OCI-LY3 (cell line): ENCODE data around the gene MTFR2.
A peak's percentile ranks its signal among the peaks of the same experiment; 100 is the strongest.

ENCODE experiments used
- H2AFZ ChIP-seq: fragments of 200-600, 300-600 bp; shearing (Covaris generic); 2 replicates; pipeline ENCODE4 v1.6.0; 2014; ENCODE audit warnings: antibody characterized with exemption, low read depth, low read length
- H3K27ac ChIP-seq: fragments of 200-600, 300-600 bp; sonication (generic); 2 replicates; pipeline ENCODE4 v1.5.1; 2014; ENCODE audit warnings: mild to moderate bottlenecking, low read length, moderate library complexity, mixed read lengths
- H3K27me3 ChIP-seq: fragments of 200-600, 300-600 bp; sonication (generic); 2 replicates; pipeline ENCODE4 v1.6.1; 2014; ENCODE audit warnings: low read depth, low read length, mixed read lengths
- H3K36me3 ChIP-seq: fragments of 200-600, 300-600 bp; sonication (generic); replicated peaks from 2 replicates; pipeline ENCODE3; 2014; ENCODE audit warnings: low read depth, low read length, mixed read lengths
- H3K4me1 ChIP-seq: fragments of 300-600, 200-600 bp; sonication (generic); 2 replicates; pipeline ENCODE4 v1.6.1; 2014; ENCODE audit warnings: low read length, mixed read lengths
- H3K4me2 ChIP-seq: fragments of 200-600, 300-600 bp; sonication (generic); 2 replicates; pipeline ENCODE4 v1.6.1; 2014; ENCODE audit warnings: low read length, mixed read lengths
- H3K4me3 ChIP-seq: fragments of 300-600, 200-600 bp; sonication (generic); 2 replicates; pipeline ENCODE4 v1.5.1; 2014; ENCODE audit warnings: antibody characterized with exemption, mild to moderate bottlenecking, low read length, moderate library complexity
- H3K79me2 ChIP-seq: fragments of 300-600, 200-600 bp; shearing (Covaris generic); 2 replicates; pipeline ENCODE4 v1.6.1; 2014; ENCODE audit warnings: mild to moderate bottlenecking, low read length, mixed read lengths
- H3K9ac ChIP-seq: fragments of 300-600, 200-600 bp; shearing (Covaris generic); 2 replicates; pipeline ENCODE4 v1.6.0; 2014; ENCODE audit warnings: mild to moderate bottlenecking, low read length, moderate library complexity
- H3K9me3 ChIP-seq: fragments of 200-600, 300-600 bp; shearing (Covaris generic); 2 replicates; pipeline ENCODE4 v1.6.1; 2014; ENCODE audit warnings: low read length, mixed read lengths; ENCODE audit not compliant: insufficient read depth
- H4K20me1 ChIP-seq: fragments of 200-600, 300-600 bp; sonication (generic); 2 replicates; pipeline ENCODE4 v1.6.1; 2016; ENCODE audit warnings: low read length, mixed read lengths; ENCODE audit not compliant: insufficient read depth
- EZH2phosphoT487 ChIP-seq: fragments of 200-600 bp; shearing (Covaris generic); IDR thresholded peaks from 2 replicates; pipeline ENCODE4 v1.6.1; 2018; ENCODE audit warnings: antibody characterized with exemption, mixed run types, low read depth
- TF ChIP-seq, protein P1 (sequence below): fragments of 200-600, 300-600 bp; sonication (generic); IDR thresholded peaks from 2 replicates; pipeline ENCODE4 v1.5.1; 2014; ENCODE audit warnings: antibody characterized with exemption, low read length, low read depth

The MTFR2 gene

GRCh38 chr6:136251394-136251793 is 1.3 kb upstream of the MTFR2 start:
- Histone ChIP-seq H3K9ac (no peak overlapping the region), H3K4me1 (peaks cover 13% of the 10 kb centered on the region), H3K4me2 (peak overlapping the region; percentile 86), H3K36me3 (peaks cover 6% of the 10 kb centered on the region), H3K27ac (no peak overlapping the region), H2AFZ (no peak overlapping the region), H3K4me3 (peak overlapping the region; percentile 98), H3K9me3 (no peaks in the 10 kb centered on the region), H3K79me2 (peaks cover 24% of the 10 kb centered on the region), H4K20me1 (no peaks in the 10 kb centered on the region), H3K27me3 (no peaks in the 10 kb centered on the region)
- TF ChIP-seq, protein P1, sequence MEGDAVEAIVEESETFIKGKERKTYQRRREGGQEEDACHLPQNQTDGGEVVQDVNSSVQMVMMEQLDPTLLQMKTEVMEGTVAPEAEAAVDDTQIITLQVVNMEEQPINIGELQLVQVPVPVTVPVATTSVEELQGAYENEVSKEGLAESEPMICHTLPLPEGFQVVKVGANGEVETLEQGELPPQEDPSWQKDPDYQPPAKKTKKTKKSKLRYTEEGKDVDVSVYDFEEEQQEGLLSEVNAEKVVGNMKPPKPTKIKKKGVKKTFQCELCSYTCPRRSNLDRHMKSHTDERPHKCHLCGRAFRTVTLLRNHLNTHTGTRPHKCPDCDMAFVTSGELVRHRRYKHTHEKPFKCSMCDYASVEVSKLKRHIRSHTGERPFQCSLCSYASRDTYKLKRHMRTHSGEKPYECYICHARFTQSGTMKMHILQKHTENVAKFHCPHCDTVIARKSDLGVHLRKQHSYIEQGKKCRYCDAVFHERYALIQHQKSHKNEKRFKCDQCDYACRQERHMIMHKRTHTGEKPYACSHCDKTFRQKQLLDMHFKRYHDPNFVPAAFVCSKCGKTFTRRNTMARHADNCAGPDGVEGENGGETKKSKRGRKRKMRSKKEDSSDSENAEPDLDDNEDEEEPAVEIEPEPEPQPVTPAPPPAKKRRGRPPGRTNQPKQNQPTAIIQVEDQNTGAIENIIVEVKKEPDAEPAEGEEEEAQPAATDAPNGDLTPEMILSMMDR, result no peak
- TF ChIP-seq EZH2phosphoT487, result no peak

GRCh38 chr6:136250686-136251008 is 536 bp upstream of the MTFR2 start:
- Histone ChIP-seq H3K4me2 (peak overlapping the region; percentile 86), H4K20me1 (no peaks in the 10 kb centered on the region), H3K79me2 (peaks cover 29% of the 10 kb centered on the region), H3K27ac (peak overlapping the region; percentile 58), H3K4me3 (peak overlapping the region; percentile 98), H2AFZ (peak overlapping the region; percentile 62; the same call in 1 of the 2 replicates), H3K27me3 (no peaks in the 10 kb centered on the region), H3K36me3 (peaks cover 6% of the 10 kb centered on the region), H3K4me1 (peaks cover 13% of the 10 kb centered on the region), H3K9ac (peak overlapping the region; percentile 91), H3K9me3 (no peaks in the 10 kb centered on the region)
- TF ChIP-seq EZH2phosphoT487, result no peak
- TF ChIP-seq, protein P1, result no peak

GRCh38 chr6:136249336-136249735 is 775 bp downstream of the MTFR2 start:
- H4K20me1 ChIP-seq, result no peaks in the 10 kb centered on the region
- H3K27ac ChIP-seq, result no peak overlapping the region
- TF ChIP-seq EZH2phosphoT487, result no peak
- TF ChIP-seq, protein P1, result no peak
- peak overlapping the region; percentile 98 for H3K4me3 ChIP-seq
- H3K79me2 ChIP-seq, result peaks cover 31% of the 10 kb centered on the region
- peaks cover 13% of the 10 kb centered on the region for H3K4me1 ChIP-seq
- peaks cover 11% of the 10 kb centered on the region for H3K36me3 ChIP-seq
- H3K9me3 ChIP-seq, result no peaks in the 10 kb centered on the region
- no peak overlapping the region for H2AFZ ChIP-seq
- peak overlapping the region; percentile 88 for H3K4me2 ChIP-seq
- H3K9ac ChIP-seq, result peak overlapping the region; percentile 70
- H3K27me3 ChIP-seq, result no peaks in the 10 kb centered on the region

DNA sequence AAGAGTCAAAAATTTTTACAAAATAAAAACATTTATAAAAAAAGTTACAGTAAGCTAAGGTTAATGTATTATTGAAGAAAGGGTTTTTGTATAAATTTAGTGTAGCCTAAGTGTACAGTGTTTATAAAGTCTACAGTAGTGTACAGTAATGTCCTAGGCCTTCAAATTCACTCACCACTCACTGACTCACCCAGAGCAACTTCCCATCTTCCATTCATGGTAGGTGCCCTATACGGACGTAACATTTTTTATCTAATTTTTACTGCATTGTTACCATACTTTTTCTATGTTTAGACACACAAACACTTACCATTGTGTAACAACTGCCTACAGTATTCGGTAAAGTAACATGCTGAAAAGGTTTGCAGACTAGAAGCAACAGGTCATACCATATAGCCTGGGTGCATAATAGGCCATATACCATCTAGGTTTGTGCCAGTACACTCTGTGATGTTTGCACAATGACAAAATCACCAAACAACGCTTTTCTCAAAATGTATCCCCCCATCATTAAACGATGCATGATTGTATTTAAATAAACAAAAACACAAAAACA is 6.0 kb downstream of the MTFR2 start:
- Histone ChIP-seq H2AFZ (no peak overlapping the region), H3K9ac (no peak overlapping the region), H3K36me3 (peaks cover 19% of the 10 kb centered on the region), H3K9me3 (no peaks in the 10 kb centered on the region), H3K79me2 (peaks cover 22% of the 10 kb centered on the region), H4K20me1 (no peaks in the 10 kb centered on the region), H3K4me1 (peaks cover 5% of the 10 kb centered on the region), H3K4me3 (no peak overlapping the region), H3K27ac (no peak overlapping the region), H3K4me2 (no peak overlapping the region), H3K27me3 (no peaks in the 10 kb centered on the region)
- TF ChIP-seq EZH2phosphoT487, result no peak
- TF ChIP-seq, protein P1, result no peak
